IMR-90 (cell line): ENCODE data around the gene SNAP29. TPM values are rescaled to one million over a fixed set of nuclear protein-coding genes. Genes with fewer than 3 reads are reported as not detected.

ENCODE experiments used
- ATAC-seq: fragments of 200-7000 bp; cut with Tn5 transposase; 2 replicates; pipeline ENCODE4 v1.9.1; 2020; ENCODE audit warnings: low read depth, mild to moderate bottlenecking, moderate library complexity
- BruUV-seq: library from RNA; stranded (reverse); fragments of 400-500 nt; replicated peaks from 2 replicates; lab custom pipeline; 2021; lab: Mats Ljungman, UMichigan
- CTCF ChIA-PET: fragments of 300-600 bp; formaldehyde crosslinking; extraction: SDS; loops from one replicate; lab custom pipeline; 2021; ENCODE audit warnings: antibody characterized with exemption; lab: Yijun Ruan, JAX
- POLR2A ChIA-PET: fragments of 300-600 bp; sonication (Branson Sonifier 250); formaldehyde crosslinking; loops from one replicate; lab custom pipeline; 2022; ENCODE audit warnings: antibody characterized with exemption; ENCODE audit not compliant: unreplicated experiment; lab: Charles Lee
- DNase-seq: peaks from one replicate; pipeline ENCODE4 v3.0.0; 2013
- H2AFZ ChIP-seq: replicated peaks from 2 replicates; pipeline ENCODE3; 2013; ENCODE audit warnings: low read length, mild to moderate bottlenecking; ENCODE audit not compliant: poor library complexity
- H2AK5ac ChIP-seq: 2 replicates; pipeline ENCODE4 v1.6.1; 2013; ENCODE audit warnings: low read depth, low read length, inconsistent platforms
- H2AK9ac ChIP-seq: replicated peaks from 2 replicates; pipeline ENCODE3; 2013; ENCODE audit warnings: mild to moderate bottlenecking, low read depth, low read length, moderate library complexity; ENCODE audit not compliant: poor library complexity
- H2BK120ac ChIP-seq: 2 replicates; pipeline ENCODE4 v1.6.1; 2013; ENCODE audit warnings: low read depth, low read length, inconsistent platforms
- H2BK15ac ChIP-seq: 3 replicates; pipeline ENCODE4 v1.6.1; 2013; ENCODE audit warnings: low read depth, low read length, inconsistent platforms
- H2BK20ac ChIP-seq: 2 replicates; pipeline ENCODE4 v1.6.1; 2013; ENCODE audit warnings: low read depth, mild to moderate bottlenecking, inconsistent platforms, low read length, moderate library complexity
- H2BK5ac ChIP-seq: 2 replicates; pipeline ENCODE4 v1.6.1; 2013; ENCODE audit warnings: mild to moderate bottlenecking, low read depth, low read length, inconsistent platforms; ENCODE audit not compliant: poor library complexity, severe bottlenecking
- H3K14ac ChIP-seq: replicated peaks from 2 replicates; pipeline ENCODE4 v1.6.1; 2013; ENCODE audit warnings: low read depth, low read length, inconsistent platforms
- H3K18ac ChIP-seq: 2 replicates; pipeline ENCODE4 v1.6.1; 2013; ENCODE audit warnings: low read depth, low read length, control low read depth
- H3K23ac ChIP-seq: 2 replicates; pipeline ENCODE4 v1.6.1; 2013; ENCODE audit warnings: low read depth, low read length, inconsistent platforms
- H3K27ac ChIP-seq: 2 replicates; pipeline ENCODE4 v1.5.1; 2013; ENCODE audit warnings: mild to moderate bottlenecking, control low read depth, low read length; ENCODE audit not compliant: insufficient read depth
- H3K27me3 ChIP-seq: 2 replicates; pipeline ENCODE4 v1.6.1; 2013; ENCODE audit warnings: low read length; ENCODE audit not compliant: control insufficient read depth, insufficient read depth
- H3K36me3 ChIP-seq: 2 replicates; pipeline ENCODE4 v1.6.1; 2013; ENCODE audit warnings: low read length, mixed read lengths; ENCODE audit not compliant: control insufficient read depth, insufficient read depth
- H3K4ac ChIP-seq: 2 replicates; pipeline ENCODE4 v1.6.1; 2013; ENCODE audit warnings: low read depth, low read length, inconsistent platforms
- H3K4me1 ChIP-seq: 2 replicates; pipeline ENCODE4 v1.6.1; 2013; ENCODE audit warnings: low read length, mixed read lengths; ENCODE audit not compliant: control insufficient read depth, insufficient read depth
- H3K4me2 ChIP-seq: 2 replicates; pipeline ENCODE4 v1.6.1; 2013; ENCODE audit warnings: low read depth, mild to moderate bottlenecking, control low read depth, low read length, moderate library complexity
- H3K4me3 ChIP-seq: 2 replicates; pipeline ENCODE4 v1.5.1; 2013; ENCODE audit warnings: low read depth, mild to moderate bottlenecking, control low read depth, low read length, moderate library complexity; ENCODE audit not compliant: insufficient read depth
- H3K56ac ChIP-seq: 2 replicates; pipeline ENCODE4 v1.6.1; 2013; ENCODE audit warnings: low read length, inconsistent platforms; ENCODE audit not compliant: insufficient read depth; ENCODE audit errors: extremely low read depth
- H3K79me1 ChIP-seq, 2 experiments: 2 replicates each; pipeline ENCODE4 v1.6.1; 2013; ENCODE audit warnings: low read length in 2 of 2, inconsistent platforms in 1 of 2, low read depth in 1 of 2
- H3K9ac ChIP-seq: 2 replicates; pipeline ENCODE4 v1.6.1; 2013; ENCODE audit warnings: low read depth, low read length, control low read depth
- H3K9me1 ChIP-seq: 2 replicates; pipeline ENCODE4 v1.6.1; 2013; ENCODE audit warnings: low read length, inconsistent platforms; ENCODE audit not compliant: insufficient read depth
- H3K9me3 ChIP-seq: 2 replicates; pipeline ENCODE4 v1.6.1; 2013; ENCODE audit warnings: low read length; ENCODE audit not compliant: control insufficient read depth, insufficient read depth
- H4K20me1 ChIP-seq: 2 replicates; pipeline ENCODE4 v1.6.1; 2013; ENCODE audit warnings: low read length, inconsistent platforms; ENCODE audit not compliant: insufficient read depth
- H4K5ac ChIP-seq: 2 replicates; pipeline ENCODE4 v1.6.1; 2013; ENCODE audit warnings: mild to moderate bottlenecking, low read depth, low read length, control low read depth
- H4K8ac ChIP-seq, 2 experiments: 2 replicates each; pipeline ENCODE4 v1.6.1; 2013; ENCODE audit warnings: low read depth in 2 of 2, low read length in 2 of 2, control low read depth in 1 of 2, inconsistent platforms in 1 of 2
- H4K91ac ChIP-seq: 2 replicates; pipeline ENCODE4 v1.6.1; 2013; ENCODE audit warnings: low read depth, low read length, inconsistent platforms; ENCODE audit not compliant: insufficient read depth
- BHLHE40 ChIP-seq: fragments of 150-350 bp; IDR thresholded peaks from 2 replicates; pipeline ENCODE4 v1.6.1; 2016; ENCODE audit warnings: mild to moderate bottlenecking, low read depth, low read length
- CEBPB ChIP-seq: IDR thresholded peaks from 2 replicates; pipeline ENCODE4 v1.6.1; 2012; ENCODE audit warnings: low read depth, low read length, improper control_type of control experiment
- ELK1 ChIP-seq: fragments of 150-350 bp; IDR thresholded peaks from 2 replicates; pipeline ENCODE4 v1.6.1; 2016; ENCODE audit warnings: low read depth, mild to moderate bottlenecking, low read length, moderate library complexity, borderline replicate concordance
- FOS ChIP-seq: fragments of 150-350 bp; IDR thresholded peaks from 2 replicates; pipeline ENCODE4 v1.6.1; 2016; ENCODE audit warnings: low read depth, low read length
- MAZ ChIP-seq: IDR thresholded peaks from 2 replicates; pipeline ENCODE4 v1.6.1; 2012; ENCODE audit warnings: low read depth, mild to moderate bottlenecking, low read length, improper control_type of control experiment, moderate library complexity, borderline replicate concordance
- MXI1 ChIP-seq: IDR thresholded peaks from 2 replicates; pipeline ENCODE4 v1.6.1; 2012; ENCODE audit warnings: low read depth, mild to moderate bottlenecking, low read length, moderate library complexity, borderline replicate concordance
- NFE2L2 ChIP-seq: fragments of 150-350 bp; IDR thresholded peaks from 2 replicates; pipeline ENCODE4 v1.6.1; 2016; ENCODE audit warnings: low read depth, mild to moderate bottlenecking, low read length
- POLR2A ChIP-seq: IDR thresholded peaks from 2 replicates; pipeline ENCODE4 v1.6.1; 2012; ENCODE audit warnings: mild to moderate bottlenecking, low read depth, low read length
- RAD21 ChIP-seq: IDR thresholded peaks from 2 replicates; pipeline ENCODE4 v1.6.1; 2012; ENCODE audit warnings: low read length, improper control_type of control experiment
- RCOR1 ChIP-seq: IDR thresholded peaks from 2 replicates; pipeline ENCODE4 v1.6.1; 2012; ENCODE audit warnings: mild to moderate bottlenecking, low read length, improper control_type of control experiment; ENCODE audit not compliant: insufficient replicate concordance
- RFX5 ChIP-seq: IDR thresholded peaks from 2 replicates; pipeline ENCODE4 v1.8.0; 2012; ENCODE audit warnings: low read depth, mild to moderate bottlenecking, low read length, moderate library complexity
- SMC3 ChIP-seq: fragments of 150-350 bp; IDR thresholded peaks from 2 replicates; pipeline ENCODE4 v1.6.1; 2016; ENCODE audit warnings: low read depth, mild to moderate bottlenecking, antibody characterized with exemption, low read length, moderate library complexity
- USF2 ChIP-seq: fragments of 150-350 bp; IDR thresholded peaks from 2 replicates; pipeline ENCODE4 v1.6.1; 2017; ENCODE audit warnings: mild to moderate bottlenecking, antibody characterized with exemption, low read length, low read depth
- WGBS, 2 experiments: methylation state at CpG; one replicate each; pipeline versions ENCODE4 v1.1.5 to v1.1.7; 2013; ENCODE audit warnings: missing lambda C conversion rate in 2 of 2; ENCODE audit not compliant: insufficient read length in 1 of 2; ENCODE audit errors: extremely low coverage in 2 of 2; 5-methylcytosine and 5-hydroxymethylcytosine counted together
- dilution Hi-C: fragments of 300-500 bp; cut with HindIII; formaldehyde crosslinking; loops from one replicate; pipeline ENCODE4 v1.14.3; 2018; ENCODE audit warnings: low sequenced_read_pairs; ENCODE audit not compliant: unreplicated experiment
- in situ Hi-C: fragments of 300-500 bp; cut with MboI; formaldehyde crosslinking; loops from 3 replicates; pipeline ENCODE4 v1.14.3; 2019; ENCODE audit warnings: low sequenced_read_pairs, inconsistent platforms, mixed read lengths
- intact Hi-C: fragments of 100-400 bp; cut with micrococcal nuclease; formaldehyde crosslinking; loops from 2 replicates; pipeline ENCODE4 v1.10.0; 2022
- polyA plus RNA-seq, 3 experiments: library from polyadenylated mRNA; depleted of rRNA; stranded (reverse); fragments of >200 nt; gene quantifications; 2 replicates each; pipeline ENCODE4 v1.2.3, GENCODE V29; 2012; ENCODE audit warnings: low replicate concordance in 1 of 3
- total RNA-seq: library from RNA; depleted of rRNA; stranded (reverse); fragments of >200 nt; gene quantifications from 2 replicates; pipeline ENCODE4 v1.2.3, GENCODE V29; 2012
- TF ChIP-seq, protein P1 (sequence below): conservative IDR thresholded peaks from 2 replicates; pipeline ENCODE4 v1.5.1; 2012; ENCODE audit warnings: mild to moderate bottlenecking, low read depth, low read length, improper control_type of control experiment

Gene SNAP29
- total and polyA plus RNA-seq, 2 of the 4 experiments (the other 2 are of a cell fraction), result 10.6 to 29.5 TPM

GRCh38 chr22:20937794-20938671 lies 79.2 kb downstream of the SNAP29 start:
- no TSS peak for BruUV-seq
- ATAC-seq (no peak), DNase-seq (no peak)
- Histone ChIP-seq H3K56ac (no peak overlapping the region), H4K8ac (no peak overlapping the region), H2BK20ac (no peak overlapping the region), H3K4me3 (no peak overlapping the region), H3K4me2 (no peak overlapping the region), H3K79me1 (peaks cover 12 to 66% of the 10 kb centered on the region in 2 experiments), H3K36me3 (peaks cover 31% of the 10 kb centered on the region), H3K9me3 (no peaks in the 10 kb centered on the region), H4K5ac (no peak overlapping the region), H3K23ac (no peak overlapping the region; the same call in 1 of the 2 replicates), H3K9ac (no peak overlapping the region), H2AFZ (no peak overlapping the region), H3K4ac (no peak overlapping the region), H2BK5ac (no peak overlapping the region), H3K27ac (no peak overlapping the region), H3K14ac (no peak overlapping the region), H4K20me1 (peaks cover 93% of the 10 kb centered on the region), H2BK120ac (no peak overlapping the region), H2AK9ac (no peak overlapping the region), H2BK15ac (no peak overlapping the region), H3K27me3 (no peaks in the 10 kb centered on the region), H4K91ac (no peak overlapping the region), H3K18ac (no peak overlapping the region), H3K4me1 (peaks cover 8% of the 10 kb centered on the region), H2AK5ac (no peak overlapping the region), H3K9me1 (peaks cover 22% of the 10 kb centered on the region)
- intact Hi-C loops (no loop called here), dilution Hi-C loops (no loop called here), in situ Hi-C loops (no loop called here)
- TF ChIP-seq MXI1, result no peak
- no peak for TF ChIP-seq CEBPB
- TF ChIP-seq MAZ, result no peak
- TF ChIP-seq SMC3, result no peak
- no peak for TF ChIP-seq NFE2L2
- TF ChIP-seq RFX5, result no peak
- no peak for TF ChIP-seq POLR2A
- no peak for TF ChIP-seq ELK1
- TF ChIP-seq, protein P1, sequence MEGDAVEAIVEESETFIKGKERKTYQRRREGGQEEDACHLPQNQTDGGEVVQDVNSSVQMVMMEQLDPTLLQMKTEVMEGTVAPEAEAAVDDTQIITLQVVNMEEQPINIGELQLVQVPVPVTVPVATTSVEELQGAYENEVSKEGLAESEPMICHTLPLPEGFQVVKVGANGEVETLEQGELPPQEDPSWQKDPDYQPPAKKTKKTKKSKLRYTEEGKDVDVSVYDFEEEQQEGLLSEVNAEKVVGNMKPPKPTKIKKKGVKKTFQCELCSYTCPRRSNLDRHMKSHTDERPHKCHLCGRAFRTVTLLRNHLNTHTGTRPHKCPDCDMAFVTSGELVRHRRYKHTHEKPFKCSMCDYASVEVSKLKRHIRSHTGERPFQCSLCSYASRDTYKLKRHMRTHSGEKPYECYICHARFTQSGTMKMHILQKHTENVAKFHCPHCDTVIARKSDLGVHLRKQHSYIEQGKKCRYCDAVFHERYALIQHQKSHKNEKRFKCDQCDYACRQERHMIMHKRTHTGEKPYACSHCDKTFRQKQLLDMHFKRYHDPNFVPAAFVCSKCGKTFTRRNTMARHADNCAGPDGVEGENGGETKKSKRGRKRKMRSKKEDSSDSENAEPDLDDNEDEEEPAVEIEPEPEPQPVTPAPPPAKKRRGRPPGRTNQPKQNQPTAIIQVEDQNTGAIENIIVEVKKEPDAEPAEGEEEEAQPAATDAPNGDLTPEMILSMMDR, result no peak
- no peak for TF ChIP-seq USF2
- no peak for TF ChIP-seq RCOR1
- no peak for TF ChIP-seq FOS
- TF ChIP-seq BHLHE40, result no peak
- TF ChIP-seq RAD21, result no peak
- ChIA-PET CTCF (interaction anchor here (1.0 kb wide), 1 partner anchor 11 kb away, joined by 9 read pairs; no protein-coding TSS in a partner anchor), POLR2A (interaction anchor here (0.6 kb wide), 1 partner anchor 146 kb away, joined by 3 read pairs; no protein-coding TSS in a partner anchor)
- 83% methylated on average over 2 of the region's 8 CpGs; no CpG with 5 or more reads in 1 of the 2 experiments for WGBS, 2 experiments
